Peyer's patch (tissue), 4 donors: Measurements from ENCODE around the gene NASP.

Experiments
- POLR2A ChIP-seq, 2 donors: fragments of 450-650 bp; IDR thresholded peaks; one replicate each; pipeline ENCODE4 v1.5.1; 2017; ENCODE audit warnings: antibody characterized with exemption in 2 of 2, mild to moderate bottlenecking in 2 of 2, moderate library complexity in 2 of 2
- TF ChIP-seq, protein P1 (sequence below), 6 experiments: fragments of 450-650 bp in 4 of 6; fragments of 200-600 bp in 2 of 6; sonication (generic) in 1 of 6; IDR thresholded peaks; one replicate each; pipeline ENCODE4 v1.5.1; 2017 to 2019; ENCODE audit warnings: antibody characterized with exemption in 6 of 6, mild to moderate bottlenecking in 3 of 6, moderate library complexity in 1 of 6

DNA sequence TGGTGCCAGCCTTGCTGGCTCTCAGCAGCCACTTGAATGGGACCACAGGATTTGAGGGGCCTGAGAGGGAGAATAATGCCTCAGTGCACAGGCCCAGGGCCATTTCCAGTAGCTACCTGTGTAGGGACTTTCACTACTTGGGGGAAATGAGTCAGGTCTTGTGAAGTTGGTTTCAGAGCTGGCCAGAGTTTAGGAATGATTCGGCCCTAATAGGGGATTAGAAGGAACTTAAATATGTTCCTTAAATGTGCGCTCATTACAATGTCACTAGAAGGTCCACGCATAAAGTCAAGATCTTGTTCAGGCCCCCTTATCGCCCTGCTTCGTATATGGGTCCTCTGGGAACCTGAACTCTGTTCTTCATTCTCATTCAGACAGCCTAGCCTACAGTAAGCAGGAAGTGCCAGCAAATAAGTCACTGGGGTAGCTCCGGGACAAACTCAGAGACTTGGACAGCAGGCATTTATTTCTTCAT is 38.8 kb upstream of the NASP start:
- TF ChIP-seq, protein P1, sequence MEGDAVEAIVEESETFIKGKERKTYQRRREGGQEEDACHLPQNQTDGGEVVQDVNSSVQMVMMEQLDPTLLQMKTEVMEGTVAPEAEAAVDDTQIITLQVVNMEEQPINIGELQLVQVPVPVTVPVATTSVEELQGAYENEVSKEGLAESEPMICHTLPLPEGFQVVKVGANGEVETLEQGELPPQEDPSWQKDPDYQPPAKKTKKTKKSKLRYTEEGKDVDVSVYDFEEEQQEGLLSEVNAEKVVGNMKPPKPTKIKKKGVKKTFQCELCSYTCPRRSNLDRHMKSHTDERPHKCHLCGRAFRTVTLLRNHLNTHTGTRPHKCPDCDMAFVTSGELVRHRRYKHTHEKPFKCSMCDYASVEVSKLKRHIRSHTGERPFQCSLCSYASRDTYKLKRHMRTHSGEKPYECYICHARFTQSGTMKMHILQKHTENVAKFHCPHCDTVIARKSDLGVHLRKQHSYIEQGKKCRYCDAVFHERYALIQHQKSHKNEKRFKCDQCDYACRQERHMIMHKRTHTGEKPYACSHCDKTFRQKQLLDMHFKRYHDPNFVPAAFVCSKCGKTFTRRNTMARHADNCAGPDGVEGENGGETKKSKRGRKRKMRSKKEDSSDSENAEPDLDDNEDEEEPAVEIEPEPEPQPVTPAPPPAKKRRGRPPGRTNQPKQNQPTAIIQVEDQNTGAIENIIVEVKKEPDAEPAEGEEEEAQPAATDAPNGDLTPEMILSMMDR (IDR thresholded peaks at IDR 0.05) = no peak
- TF ChIP-seq POLR2A (IDR thresholded peaks at IDR 0.05) = no peak
